GM18951 (cell line): ENCODE measurements around the gene HLA-F.

ENCODE experiments used
- POLR2A ChIP-seq: IDR thresholded peaks from 4 replicates; pipeline ENCODE4 v1.6.1; 2011; ENCODE audit warnings: mild to moderate bottlenecking; ENCODE audit not compliant: insufficient read length, insufficient read depth; ENCODE audit errors: extremely low read depth
- in situ Hi-C: fragments of 300-500 bp; cut with MboI; formaldehyde crosslinking; loops from one replicate; pipeline ENCODE4 v1.12.0; 2022; ENCODE audit warnings: low sequenced_read_pairs, mixed read lengths, inconsistent platforms; ENCODE audit not compliant: unreplicated experiment

Gene HLA-F

DNA sequence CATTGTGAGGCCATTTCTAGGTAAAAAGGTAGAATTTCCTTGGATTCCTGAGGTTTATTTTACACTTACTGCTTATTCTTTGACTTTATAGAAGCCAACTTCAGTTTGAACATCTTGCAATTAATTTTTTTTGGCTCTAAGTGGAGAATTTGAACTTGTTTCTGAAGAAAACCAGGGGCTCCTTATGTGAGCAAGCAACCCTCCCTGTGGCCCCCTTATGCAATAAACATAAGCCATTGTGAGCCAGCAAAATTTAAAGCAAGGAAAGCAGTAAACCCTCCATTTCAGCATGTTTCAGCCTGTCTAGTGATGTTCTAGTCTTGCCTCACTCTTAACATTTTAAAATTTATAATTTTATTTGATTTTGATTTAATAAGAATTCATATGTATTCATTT lies 5.6 kb downstream of the HLA-F start:
- in situ Hi-C loops = no loop called here
- TF ChIP-seq POLR2A = no peak

DNA sequence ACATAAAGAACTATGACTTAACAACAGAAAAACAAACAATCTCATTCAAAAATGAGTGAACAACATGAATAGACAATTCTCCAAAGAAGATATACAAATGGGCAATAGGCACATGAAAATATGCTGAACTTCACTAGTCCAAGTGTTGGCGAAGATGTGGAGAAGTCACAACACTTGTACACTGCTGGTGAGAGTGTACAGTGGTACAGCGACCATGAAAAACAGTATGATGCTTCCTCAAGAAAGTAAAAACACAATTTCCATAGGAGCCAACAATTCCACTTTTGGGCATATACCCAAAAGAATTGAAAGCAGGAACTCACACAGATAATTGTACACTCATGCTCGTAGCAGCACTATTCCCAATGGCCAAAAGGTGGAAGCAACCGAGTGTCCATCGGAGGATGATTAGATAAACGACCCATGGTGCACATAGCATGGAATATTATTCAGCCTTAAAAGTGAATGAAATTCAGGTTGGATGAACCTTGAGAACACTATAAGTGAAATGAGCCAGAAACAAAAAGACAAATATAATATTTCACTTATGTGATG lies 6.6 kb downstream of the HLA-F start:
- in situ Hi-C loops = no loop called here
- no peak for TF ChIP-seq POLR2A

DNA sequence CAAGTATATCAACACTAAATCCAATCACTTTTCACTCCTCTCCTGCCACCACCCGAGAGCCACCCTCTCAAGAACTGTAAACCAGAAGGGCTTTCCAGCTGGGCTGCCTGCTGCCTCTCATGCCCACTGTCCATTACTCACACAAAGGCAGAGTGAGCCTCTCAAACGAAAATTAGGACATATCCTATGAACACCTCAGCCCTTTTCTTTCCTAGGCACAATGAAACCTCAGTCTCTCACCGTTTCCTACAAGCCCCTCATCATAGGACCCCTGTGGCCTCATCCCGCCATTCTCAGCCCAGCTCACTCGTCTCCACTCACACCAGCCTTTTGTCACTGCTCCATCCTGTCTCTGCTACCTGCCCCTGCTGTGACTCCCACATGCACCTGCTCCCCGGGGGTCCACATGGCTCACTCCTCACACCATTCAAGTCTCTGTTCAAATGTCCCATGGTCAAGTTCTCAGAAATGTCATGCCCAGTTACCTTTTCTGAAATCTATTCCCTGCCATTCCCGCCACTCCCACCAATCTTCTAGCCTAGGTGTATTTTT lies 7.4 kb downstream of the HLA-F start:
- TF ChIP-seq POLR2A = peak; percentile 44
- in situ Hi-C loops = no loop called here

DNA sequence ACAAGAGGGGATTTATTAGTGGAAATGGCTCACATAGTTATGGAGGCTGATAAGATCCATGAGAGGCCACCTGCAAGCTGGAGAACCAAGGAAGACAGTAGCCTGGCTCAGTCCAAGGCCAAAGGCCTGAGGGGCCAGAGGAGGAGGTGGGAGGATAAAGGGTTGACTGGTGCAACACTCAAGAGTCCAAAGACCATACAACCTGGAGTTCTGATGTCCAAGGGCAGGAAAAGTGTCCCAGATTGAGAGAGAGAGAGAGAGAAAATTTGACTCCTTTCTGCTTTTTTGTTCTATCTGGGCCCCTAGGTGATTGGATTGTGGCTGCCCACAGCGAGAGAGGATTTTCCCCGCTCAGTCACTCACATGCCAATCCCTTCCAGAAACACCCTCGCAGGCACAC lies 8.0 kb downstream of the HLA-F start:
- in situ Hi-C loops = no loop called here
- no peak for TF ChIP-seq POLR2A

DNA sequence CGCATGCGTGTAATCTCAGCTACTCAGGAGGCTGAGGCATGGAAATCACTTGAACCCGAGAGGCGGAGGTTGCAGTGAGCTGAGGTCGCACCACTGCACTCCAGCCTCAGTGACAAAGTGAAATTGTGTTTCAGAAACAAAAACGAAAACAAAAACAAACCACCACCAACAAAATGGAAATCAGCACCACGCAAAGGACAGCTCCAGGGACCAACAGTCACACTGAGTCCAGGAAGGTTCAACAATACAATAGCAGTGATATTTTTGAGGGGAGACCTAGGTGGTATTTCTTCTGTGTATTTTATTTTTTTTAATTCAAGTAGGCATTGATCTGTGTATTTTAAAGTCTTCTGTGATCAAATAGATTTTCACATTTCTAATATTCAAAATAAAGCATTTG lies 9.8 kb downstream of the HLA-F start:
- TF ChIP-seq POLR2A = no peak
- in situ Hi-C loops = no loop called here

GRCh38 chr6:29734046-29735018 lies 11.1 kb downstream of the HLA-F start:
- no peak for TF ChIP-seq POLR2A
- in situ Hi-C loops = no loop called here

- in situ Hi-C loops = no loop called here
- TF ChIP-seq POLR2A = no peak
These were observed 13.3 kb downstream of the HLA-F start for GRCh38 chr6:29736563-29736962.

DNA sequence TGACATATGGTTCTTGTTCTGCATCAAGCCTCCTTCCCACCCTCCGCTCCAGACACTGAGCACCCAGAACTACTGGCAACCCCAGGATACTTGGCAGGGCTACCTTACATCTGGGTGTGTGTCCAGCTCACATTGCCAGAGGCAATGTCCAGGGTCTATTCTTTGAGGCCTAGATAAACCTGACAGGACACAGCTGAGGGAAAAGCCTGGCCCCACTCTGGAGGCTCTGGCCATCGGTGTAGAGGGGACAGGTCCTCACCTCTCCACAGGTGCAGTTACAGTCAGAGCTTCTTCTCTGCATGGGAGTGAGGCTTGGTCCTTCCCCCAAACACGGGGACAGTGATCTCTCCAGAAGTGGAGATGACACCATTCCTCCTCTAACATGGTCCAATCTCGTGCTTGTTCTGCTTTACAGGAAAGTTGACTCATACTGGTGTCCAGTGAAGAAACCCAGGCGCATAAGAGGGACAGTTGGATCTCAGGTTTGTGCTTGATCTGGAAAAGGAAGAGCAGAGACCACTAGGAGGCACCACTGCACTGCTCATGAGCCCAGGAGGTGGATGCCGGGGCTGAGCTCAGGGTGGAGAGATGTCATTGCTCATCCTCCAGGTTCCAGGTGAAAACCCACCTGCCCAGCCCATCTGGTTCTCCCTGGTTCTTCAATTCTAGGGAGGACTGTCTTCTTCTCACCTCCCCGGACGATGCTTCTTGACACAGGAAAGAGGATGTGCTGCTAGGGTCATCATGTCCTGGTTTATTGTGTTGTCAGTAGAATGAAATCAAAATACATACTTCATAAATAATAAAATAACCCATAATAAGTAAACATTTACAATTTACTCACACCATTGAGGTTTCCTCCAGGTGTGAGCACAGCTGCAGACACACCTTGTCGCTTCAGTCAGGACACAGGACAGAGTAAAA lies 14.7 kb downstream of the HLA-F start:
- in situ Hi-C loops = no loop called here
- TF ChIP-seq POLR2A = no peak

- in situ Hi-C loops = no loop called here
- no peak for TF ChIP-seq POLR2A
These were observed 16.1 kb downstream of the HLA-F start for GRCh38 chr6:29739136-29739881.

DNA sequence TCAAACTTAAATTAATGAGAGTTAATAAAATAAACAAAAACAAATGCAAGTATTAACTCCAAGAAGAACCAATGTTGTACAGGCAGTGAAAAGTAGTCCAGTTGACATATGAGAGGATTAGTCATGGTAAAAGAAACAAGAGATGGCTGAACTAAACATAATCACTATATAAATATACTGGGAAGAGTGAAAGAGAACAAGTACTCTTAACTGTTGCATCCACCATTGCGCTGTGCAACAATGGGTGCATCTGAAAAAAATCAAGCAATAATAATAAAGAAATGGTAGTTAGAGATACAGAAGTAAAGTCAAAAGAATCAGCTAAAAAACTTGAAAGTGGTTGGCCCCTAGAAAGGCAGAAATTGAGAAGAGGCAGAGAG lies 16.6 kb downstream of the HLA-F start:
- TF ChIP-seq POLR2A = no peak
- in situ Hi-C loops = no loop called here

- TF ChIP-seq POLR2A = no peak
- in situ Hi-C loops = no loop called here
These were observed 18.4 kb downstream of the HLA-F start for GRCh38 chr6:29741592-29741991.

- no peak for TF ChIP-seq POLR2A
- in situ Hi-C loops = no loop called here
These were observed 18.9 kb downstream of the HLA-F start for GRCh38 chr6:29742127-29742526.
